Fibroblast of skin of left biceps (primary cell): ENCODE measurements around the gene WWOX.

Source experiments
- DNase-seq, 2 experiments: peaks; one replicate each; pipeline ENCODE4 v3.0.0-alpha.2; 2013; ENCODE audit warnings: low read depth in 2 of 2

WWOX gene

GRCh38 chr16:78608305-78608776, 508.9 kb downstream of the WWOX start:
- no peak for DNase-seq

- no peak for DNase-seq
Observed at GRCh38 chr16:78609402-78610274, 510.2 kb downstream of the WWOX start.

DNA sequence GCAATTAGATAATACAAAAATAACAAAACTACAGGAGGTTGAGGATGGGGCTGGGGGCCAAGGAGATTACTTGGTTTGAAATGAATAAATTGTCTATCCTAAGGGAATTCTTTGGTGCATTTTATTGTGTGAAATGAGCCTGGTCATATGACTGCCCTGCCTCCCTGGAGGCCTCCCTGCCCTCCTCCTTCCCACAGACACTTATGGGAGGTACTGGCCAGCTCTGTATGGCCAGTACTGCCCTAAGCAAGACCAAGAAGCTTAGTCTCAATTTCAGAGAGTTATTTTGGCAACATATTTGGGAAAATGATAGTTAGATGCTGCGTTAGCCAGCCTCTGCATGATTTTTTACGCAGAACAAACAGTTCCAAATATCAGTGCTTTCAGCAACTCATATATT, 511.9 kb downstream of the WWOX start:
- DNase-seq: no peak

- DNase-seq: no peak
Observed at GRCh38 chr16:78619811-78620210, 520.4 kb downstream of the WWOX start.

- no peak for DNase-seq
Observed at GRCh38 chr16:78620291-78620690, 520.8 kb downstream of the WWOX start.

DNA sequence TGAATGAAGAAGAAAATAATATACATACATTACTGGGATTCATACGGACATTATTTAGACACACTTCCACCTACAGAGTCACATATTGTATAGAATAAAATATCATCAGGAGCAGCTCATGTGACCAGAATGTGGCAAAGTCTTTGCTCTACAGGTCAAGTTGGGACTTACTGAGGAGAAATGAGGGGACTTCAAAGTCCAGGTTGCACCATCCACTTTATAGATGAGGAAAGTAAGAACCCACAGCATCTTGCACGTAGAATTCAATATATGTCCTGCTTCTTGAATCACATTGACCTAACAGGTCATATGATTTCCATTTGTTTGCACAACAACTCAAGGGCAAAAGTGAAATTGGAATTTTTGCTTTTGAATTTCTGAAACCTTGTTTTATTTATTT, 524.3 kb downstream of the WWOX start:
- DNase-seq: no peak

DNA sequence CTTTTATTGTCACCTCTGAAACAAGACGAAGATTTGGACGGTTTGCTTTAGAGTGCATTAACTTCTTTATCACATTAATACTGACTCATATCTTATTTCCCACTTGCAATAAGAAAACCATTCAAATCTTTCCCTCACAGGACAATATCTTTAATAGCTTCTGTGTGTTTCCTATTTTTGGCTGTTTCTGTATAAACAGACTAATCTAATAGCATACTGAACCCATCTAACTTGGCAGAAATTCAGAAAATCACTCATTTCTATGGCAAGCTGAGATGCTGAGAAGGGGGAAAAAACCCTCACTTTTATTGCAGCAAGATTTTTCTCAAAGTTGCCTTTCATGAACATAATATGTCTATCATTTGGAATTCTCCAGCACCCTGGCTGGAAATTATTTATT, 524.9 kb downstream of the WWOX start:
- DNase-seq: no peak

DNA sequence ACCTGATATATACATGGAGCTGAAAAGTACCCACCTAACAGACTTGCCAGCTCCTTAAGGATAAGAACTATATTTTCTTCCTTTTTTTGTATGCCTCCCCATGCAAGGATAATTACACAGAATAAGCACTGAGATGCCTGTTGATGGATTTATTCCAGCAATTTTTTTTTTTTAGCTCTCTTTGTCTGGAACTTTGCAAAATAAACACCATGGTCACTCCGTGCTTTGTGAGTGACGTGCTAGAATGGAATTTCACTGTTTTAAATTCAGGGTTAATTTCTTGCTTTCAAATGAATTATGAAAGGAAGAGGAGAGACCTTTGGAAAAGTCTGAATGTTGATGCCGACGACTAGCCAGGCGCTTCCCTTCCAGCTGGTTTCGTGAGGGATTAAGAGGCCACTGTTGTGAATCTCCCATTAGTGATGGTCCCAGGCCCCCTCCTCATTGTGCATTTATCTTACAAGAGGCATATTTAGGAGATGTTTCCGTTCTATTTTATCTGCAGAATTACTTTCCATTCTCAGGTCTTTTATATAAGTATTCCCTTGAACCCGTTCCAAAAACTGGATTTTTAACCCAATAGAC, 529.1 kb downstream of the WWOX start:
- no peak for DNase-seq

DNA sequence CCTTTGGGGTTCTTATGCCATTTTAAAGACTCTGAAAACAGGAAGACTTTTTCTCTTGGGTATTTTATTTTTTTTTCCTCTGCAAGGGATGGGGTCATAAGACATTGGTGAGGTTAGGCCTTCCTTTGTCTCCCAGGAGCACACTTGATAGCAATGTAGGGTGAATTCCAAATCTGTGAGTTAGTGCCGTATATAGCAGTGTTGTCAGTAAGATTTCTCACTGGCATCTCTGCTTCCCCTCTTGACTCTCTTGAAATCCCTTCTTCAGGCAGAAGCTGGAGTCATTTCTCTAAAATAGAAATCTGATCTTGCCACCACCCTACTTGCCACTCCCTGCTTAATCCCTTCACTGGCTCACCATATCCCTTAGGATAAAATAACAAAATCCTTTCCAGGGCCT, 529.7 kb downstream of the WWOX start:
- DNase-seq: no peak

DNA sequence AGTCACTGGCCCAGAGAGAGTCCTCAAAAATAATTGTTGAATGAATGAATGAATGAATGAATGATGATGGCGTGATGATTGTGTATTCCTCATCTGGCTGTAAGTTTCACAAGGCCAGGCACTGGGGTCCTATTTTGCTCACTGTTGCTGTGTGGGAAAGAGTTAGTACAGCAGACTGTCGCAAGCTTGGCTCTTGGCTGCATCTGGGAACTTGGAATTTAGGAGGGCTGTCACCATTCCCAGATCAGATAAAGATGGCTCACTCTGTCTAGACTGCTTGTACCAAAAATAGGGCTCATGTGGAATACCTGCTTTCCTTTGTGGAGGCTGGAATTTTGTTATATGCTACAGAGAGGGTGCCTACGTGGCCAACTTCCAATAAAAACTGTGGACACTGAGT, 530.6 kb downstream of the WWOX start:
- DNase-seq: no peak

DNA sequence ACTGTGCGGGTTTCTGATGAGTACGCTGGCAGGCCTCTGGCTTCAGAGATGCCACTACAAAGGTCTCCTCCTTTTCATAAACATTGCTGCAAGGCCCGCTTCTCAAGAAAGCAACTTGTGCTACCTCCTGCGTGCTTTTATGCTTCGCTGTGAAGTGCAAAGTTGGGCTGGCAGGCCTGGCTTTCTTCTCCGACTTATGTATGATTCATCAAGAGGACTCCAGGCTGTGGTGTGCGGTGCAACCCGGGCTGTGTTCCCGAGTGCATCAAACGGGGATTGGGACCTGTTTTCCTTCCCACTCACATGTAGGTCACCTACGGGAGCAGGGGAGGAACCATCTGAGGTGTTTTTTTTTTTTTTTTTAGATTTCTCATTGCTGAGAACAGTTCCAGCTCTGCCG, 534.1 kb downstream of the WWOX start:
- no peak for DNase-seq

DNA sequence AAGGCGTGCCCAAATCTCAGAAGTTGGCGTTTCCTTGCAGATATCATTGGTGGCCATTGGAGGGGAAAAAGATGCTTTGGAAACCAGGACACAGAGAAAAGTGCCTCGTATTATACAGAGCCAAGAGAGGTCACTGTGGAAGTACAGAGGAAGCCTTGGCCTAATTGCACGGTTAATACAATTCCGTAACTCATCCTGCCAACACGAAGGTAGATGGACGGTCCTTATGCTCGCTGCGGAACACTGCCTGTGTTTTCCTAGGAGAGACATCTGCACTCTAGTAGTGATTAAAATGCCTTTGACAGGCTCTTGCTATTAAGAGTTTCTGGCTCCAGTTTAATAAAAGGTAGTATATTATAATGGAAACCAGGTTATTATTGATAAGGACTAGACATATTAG, 536.4 kb downstream of the WWOX start:
- no peak for DNase-seq

DNA sequence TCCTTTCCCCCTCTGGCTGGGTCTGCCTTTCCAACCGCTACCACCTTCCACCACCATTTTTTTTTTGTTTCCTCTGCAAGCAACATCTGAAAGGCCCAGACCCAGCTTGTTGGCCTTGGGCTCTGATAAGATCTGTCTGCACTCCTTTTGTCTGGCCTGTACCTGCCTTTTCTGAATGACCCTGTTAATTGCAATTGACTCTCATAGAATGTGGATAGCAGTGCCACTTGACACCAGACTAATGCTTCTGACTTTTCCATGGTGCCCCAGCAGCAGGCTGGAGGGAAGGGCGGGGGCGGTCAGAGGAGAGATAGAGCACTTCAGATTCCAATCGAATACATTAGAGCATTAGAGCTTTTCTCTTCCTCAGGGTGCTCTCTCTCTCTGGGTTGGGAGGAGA, 538.9 kb downstream of the WWOX start:
- no peak for DNase-seq

DNA sequence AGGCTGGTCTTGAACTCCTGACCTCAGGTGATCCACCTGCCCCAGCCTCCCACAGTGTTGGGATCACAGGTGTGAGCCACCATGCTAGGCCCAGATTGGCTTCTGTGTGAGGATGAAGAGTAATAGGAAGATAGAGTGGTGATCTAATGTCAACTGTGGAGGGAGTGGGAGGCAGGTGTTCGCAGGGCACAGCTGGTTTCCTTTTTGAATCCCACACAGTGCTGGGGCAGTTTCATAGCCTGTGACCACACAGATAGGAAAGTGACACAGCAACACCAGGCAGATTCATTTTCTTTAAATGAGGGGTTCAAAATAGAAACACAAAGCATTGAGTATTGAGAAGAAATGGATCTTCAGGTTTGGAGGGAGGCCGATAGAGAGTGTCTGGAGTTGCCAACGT, 540.3 kb downstream of the WWOX start:
- DNase-seq: no peak

DNA sequence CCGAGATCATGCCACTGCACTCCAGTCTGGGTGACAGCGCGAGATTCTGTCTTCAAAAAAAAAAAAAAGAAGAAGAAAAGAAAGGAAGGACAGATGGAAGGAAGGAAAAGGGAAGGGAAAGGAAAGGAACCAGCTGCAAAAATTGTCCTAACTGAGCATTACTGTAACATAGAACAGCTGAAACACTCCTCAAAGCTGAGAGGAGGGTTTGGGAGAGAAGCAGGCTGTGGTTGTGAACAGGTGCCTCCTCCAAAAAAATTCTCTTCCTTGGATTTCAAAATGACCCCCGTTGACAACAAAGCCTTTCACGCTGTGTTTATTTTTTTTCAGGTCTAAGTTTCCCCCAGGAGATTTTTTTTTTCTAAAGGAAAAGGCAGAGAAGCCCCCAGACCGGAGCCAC, 541.4 kb downstream of the WWOX start:
- no peak for DNase-seq

DNA sequence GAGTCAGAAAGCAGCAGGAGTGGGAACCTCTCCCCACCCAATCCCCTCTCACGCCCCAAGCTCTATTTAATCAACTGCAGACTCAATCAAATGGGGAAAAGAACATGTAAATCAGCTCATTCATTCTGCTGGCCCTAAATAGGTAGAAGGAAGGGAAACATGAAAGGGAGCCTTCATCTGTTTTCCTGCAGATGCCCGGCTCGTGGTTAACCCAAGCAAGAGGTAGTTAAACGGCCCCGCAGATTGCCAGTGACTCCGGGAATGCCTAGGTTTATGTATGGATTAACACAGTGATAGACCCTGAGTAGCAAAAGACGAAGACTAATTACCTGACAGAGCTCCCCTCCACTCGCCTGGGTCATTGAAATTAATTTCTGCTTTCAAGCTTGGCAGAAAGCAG, 542.0 kb downstream of the WWOX start:
- no peak for DNase-seq

DNA sequence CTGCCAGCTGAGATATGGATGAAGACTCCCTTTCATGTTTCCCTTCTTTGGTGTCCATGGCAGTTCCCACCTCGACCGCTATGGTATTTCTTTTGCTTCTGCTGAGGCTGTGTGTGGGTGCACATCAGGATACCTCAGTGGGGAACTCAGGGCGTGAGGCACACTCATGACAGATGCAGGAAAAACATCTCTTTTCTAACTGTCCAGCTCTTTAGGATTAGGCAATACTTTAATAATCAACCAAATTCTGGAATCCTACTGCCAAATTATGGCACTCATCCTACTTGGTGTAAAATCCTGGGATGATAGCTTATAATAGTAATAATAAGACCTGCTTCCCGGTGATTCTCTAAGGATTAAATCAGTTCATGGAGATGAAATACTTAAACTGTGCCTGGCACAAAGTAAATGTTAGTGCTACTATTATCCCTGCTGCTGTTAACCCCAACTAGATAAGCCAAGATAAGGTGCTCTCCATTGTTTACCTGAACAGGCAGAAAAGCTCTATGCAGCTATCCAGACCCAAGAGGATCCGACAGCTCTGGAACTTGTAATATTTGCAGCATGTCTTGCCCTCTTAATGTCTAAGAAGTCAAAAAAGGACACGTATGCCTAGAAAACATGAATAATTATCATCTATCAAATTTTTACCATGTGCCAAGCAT, 543.3 kb downstream of the WWOX start:
- DNase-seq: no peak

- no peak for DNase-seq
Observed at GRCh38 chr16:78645657-78646056, 546.2 kb downstream of the WWOX start.

- DNase-seq: no peak
Observed at GRCh38 chr16:78647019-78647418, 547.6 kb downstream of the WWOX start.

GRCh38 chr16:78647491-78647890, 548.0 kb downstream of the WWOX start:
- no peak for DNase-seq

DNA sequence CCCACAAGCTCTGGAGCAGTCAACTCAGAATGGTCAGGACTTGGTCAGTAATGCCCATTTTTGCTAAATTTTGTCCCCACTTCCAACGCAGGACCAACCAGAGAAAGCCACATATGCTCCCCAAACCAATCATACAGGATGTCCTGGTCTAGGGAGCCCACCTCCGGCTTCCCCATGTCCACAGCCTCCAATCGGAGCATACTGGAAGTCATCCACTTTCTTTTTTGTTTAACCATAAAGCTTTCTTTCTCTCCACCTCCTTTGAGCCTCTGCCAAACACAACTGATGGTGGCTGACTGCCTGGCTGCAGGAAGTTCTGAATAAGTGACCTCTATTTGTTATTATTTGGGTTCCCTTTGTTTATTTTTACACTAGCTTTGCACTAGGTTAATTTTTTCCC, 549.1 kb downstream of the WWOX start:
- no peak for DNase-seq

GRCh38 chr16:78650339-78651074, 551.1 kb downstream of the WWOX start:
- no peak for DNase-seq
